IMR-90 (cell line): ENCODE measurements around the gene PDE4B.

Experiments
- SMC3 ChIP-seq: fragments of 150-350 bp; IDR thresholded peaks from 2 replicates; pipeline ENCODE4 v1.6.1; 2016; ENCODE audit warnings: low read depth, mild to moderate bottlenecking, antibody characterized with exemption, low read length, moderate library complexity
- TF ChIP-seq, protein P1 (sequence below): fragments of 150-350 bp; IDR thresholded peaks from 2 replicates; pipeline ENCODE4 v1.6.1; 2016; ENCODE audit warnings: low read depth, mild to moderate bottlenecking, low read length, moderate library complexity, borderline replicate concordance

DNA sequence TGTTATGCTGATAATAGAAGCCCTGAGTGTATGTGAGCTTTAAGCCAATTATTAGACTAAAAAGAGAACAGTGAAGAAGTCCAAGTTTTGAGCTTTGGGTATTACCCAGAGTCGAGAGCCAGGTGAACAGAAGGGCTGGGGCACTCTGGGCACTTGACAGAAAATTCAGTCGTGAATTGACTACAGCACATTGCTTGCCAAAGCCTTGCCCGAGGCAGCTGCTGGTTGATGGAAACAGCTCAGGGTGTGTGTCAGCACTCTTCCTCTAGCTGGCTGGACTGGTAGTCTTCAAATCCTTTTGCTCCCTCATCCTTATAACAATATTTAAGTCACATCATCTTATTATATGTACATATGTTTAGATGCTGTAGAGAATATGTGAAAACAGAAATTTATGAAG, 21.3 kb downstream of the PDE4B start:
- TF ChIP-seq SMC3: no peak
- TF ChIP-seq, protein P1, sequence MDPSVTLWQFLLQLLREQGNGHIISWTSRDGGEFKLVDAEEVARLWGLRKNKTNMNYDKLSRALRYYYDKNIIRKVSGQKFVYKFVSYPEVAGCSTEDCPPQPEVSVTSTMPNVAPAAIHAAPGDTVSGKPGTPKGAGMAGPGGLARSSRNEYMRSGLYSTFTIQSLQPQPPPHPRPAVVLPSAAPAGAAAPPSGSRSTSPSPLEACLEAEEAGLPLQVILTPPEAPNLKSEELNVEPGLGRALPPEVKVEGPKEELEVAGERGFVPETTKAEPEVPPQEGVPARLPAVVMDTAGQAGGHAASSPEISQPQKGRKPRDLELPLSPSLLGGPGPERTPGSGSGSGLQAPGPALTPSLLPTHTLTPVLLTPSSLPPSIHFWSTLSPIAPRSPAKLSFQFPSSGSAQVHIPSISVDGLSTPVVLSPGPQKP: no peak
